ENCODE data around the gene AKAP11.

- TF ChIP-seq CTCF (IDR thresholded peaks at IDR 0.05) (no peak), POLR2A (IDR thresholded peaks at IDR 0.05) (no peak)
Measured at GRCh38 chr13:42361701-42362100, 89.7 kb downstream of the AKAP11 start.
